ENCODE data around the gene CAMK2A.

DNA sequence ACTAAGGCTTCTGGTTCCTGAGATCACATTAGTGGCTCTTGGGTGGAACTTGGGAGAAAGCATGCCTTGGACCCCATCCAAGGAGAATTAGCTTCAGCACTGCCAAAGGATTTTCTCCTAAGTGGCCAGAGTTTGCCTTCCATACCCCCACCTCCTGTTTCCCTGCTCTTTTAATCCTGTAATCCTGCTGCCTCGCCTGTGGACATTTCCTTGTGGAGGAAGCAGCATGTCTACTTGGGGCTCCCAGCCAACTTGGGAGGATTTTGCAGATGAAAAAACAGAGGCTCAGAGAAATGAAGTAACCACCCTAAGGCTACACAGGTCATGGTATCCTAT is 11.6 kb upstream of the CAMK2A start:
- TF ChIP-seq, protein P1, sequence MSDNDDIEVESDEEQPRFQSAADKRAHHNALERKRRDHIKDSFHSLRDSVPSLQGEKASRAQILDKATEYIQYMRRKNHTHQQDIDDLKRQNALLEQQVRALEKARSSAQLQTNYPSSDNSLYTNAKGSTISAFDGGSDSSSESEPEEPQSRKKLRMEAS (IDR thresholded peaks at IDR 0.05; ENCODE audit: insufficient read depth, insufficient read length): no peak
- TF ChIP-seq, protein P2, sequence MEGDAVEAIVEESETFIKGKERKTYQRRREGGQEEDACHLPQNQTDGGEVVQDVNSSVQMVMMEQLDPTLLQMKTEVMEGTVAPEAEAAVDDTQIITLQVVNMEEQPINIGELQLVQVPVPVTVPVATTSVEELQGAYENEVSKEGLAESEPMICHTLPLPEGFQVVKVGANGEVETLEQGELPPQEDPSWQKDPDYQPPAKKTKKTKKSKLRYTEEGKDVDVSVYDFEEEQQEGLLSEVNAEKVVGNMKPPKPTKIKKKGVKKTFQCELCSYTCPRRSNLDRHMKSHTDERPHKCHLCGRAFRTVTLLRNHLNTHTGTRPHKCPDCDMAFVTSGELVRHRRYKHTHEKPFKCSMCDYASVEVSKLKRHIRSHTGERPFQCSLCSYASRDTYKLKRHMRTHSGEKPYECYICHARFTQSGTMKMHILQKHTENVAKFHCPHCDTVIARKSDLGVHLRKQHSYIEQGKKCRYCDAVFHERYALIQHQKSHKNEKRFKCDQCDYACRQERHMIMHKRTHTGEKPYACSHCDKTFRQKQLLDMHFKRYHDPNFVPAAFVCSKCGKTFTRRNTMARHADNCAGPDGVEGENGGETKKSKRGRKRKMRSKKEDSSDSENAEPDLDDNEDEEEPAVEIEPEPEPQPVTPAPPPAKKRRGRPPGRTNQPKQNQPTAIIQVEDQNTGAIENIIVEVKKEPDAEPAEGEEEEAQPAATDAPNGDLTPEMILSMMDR (IDR thresholded peaks at IDR 0.05; ENCODE audit: extremely low read depth in 1 of 2, insufficient read depth in 1 of 2, low read depth in 1 of 2, low read length in 2 of 2): no peak
- TF ChIP-seq POLR2A (IDR thresholded peaks at IDR 0.05; ENCODE audit: low read depth, low read length) (no peak), FOS (IDR thresholded peaks at IDR 0.05; ENCODE audit: borderline replicate concordance, insufficient read depth, low read length) (no peak), JUN (IDR thresholded peaks at IDR 0.05; ENCODE audit: borderline replicate concordance, insufficient read depth, insufficient read length, low read depth) (no peak), POLR2AphosphoS5 (IDR thresholded peaks at IDR 0.05; ENCODE audit: insufficient read depth, low read depth, low read length) (no peak), GATA2 (IDR thresholded peaks at IDR 0.05; ENCODE audit: insufficient read depth, insufficient read length, low read depth, low read length) (no peak), EZH2 (IDR thresholded peaks at IDR 0.05; ENCODE audit: borderline replicate concordance, low read depth, low read length, severe bottlenecking) (no peak)

Measured in endothelial cell of umbilical vein (primary cell).